C4-2B (cell line): ENCODE results near the gene ZBTB48.

Experiments used
- H3K27ac ChIP-seq: fragments of 450-650 bp; 2 replicates; pipeline ENCODE4 v1.5.1; 2017
- ZFX ChIP-seq: fragments of 450-650 bp; IDR thresholded peaks from 2 replicates; pipeline ENCODE4 v1.6.1; 2017
- TF ChIP-seq, protein P1 (sequence below): fragments of 450-650 bp; conservative IDR thresholded peaks from 2 replicates; pipeline ENCODE4 v1.5.1; 2017; ENCODE audit warnings: mild to moderate bottlenecking

ZBTB48 gene

DNA sequence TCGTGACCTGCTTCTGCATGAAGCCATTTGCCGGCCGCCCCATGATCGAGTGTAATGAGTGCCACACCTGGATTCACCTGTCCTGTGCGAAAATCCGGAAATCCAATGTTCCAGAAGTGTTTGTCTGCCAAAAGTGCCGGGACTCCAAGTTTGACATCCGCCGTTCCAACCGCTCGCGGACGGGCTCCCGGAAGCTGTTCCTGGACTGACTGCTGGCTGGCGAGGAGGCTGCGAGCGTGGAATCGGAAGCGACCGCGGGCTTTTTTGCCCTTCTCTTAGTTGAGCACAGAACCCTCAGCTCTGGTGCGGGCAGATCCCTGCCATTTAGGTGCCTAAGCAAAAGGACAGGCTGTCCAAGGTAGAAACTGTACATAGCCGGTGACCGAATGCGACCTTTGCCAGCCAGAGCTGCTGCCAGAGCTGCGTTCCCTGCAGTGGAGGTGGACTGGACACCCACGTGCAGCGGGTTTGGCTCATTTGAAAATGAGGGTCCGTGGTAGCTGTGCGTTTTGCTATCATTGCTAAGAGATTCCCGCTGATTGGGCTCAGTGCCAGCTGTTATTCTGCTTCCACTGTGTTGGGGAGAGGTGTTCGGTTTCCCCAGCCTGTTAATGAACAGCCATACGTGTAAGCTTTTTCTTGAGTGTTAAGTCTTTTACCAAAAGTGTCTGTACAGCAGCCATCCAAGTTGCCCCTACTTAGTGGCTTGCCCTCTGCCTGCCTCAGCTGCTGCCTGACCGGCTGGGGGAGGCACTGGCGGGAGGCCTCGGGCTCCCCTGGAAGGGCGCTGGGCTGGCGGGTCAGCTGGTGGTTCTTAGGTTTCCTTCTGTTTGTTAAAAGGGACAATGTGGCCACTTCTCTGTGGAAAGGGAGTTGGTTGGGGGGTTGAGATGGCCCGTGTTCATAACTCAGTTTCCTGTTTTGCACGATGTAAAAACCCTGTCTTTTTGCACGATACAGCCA, 41.9 kb downstream of the ZBTB48 start:
- TF ChIP-seq, protein P1, sequence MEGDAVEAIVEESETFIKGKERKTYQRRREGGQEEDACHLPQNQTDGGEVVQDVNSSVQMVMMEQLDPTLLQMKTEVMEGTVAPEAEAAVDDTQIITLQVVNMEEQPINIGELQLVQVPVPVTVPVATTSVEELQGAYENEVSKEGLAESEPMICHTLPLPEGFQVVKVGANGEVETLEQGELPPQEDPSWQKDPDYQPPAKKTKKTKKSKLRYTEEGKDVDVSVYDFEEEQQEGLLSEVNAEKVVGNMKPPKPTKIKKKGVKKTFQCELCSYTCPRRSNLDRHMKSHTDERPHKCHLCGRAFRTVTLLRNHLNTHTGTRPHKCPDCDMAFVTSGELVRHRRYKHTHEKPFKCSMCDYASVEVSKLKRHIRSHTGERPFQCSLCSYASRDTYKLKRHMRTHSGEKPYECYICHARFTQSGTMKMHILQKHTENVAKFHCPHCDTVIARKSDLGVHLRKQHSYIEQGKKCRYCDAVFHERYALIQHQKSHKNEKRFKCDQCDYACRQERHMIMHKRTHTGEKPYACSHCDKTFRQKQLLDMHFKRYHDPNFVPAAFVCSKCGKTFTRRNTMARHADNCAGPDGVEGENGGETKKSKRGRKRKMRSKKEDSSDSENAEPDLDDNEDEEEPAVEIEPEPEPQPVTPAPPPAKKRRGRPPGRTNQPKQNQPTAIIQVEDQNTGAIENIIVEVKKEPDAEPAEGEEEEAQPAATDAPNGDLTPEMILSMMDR: no peak
- TF ChIP-seq ZFX: no peak
- peak overlapping the region; percentile 85 for H3K27ac ChIP-seq

DNA sequence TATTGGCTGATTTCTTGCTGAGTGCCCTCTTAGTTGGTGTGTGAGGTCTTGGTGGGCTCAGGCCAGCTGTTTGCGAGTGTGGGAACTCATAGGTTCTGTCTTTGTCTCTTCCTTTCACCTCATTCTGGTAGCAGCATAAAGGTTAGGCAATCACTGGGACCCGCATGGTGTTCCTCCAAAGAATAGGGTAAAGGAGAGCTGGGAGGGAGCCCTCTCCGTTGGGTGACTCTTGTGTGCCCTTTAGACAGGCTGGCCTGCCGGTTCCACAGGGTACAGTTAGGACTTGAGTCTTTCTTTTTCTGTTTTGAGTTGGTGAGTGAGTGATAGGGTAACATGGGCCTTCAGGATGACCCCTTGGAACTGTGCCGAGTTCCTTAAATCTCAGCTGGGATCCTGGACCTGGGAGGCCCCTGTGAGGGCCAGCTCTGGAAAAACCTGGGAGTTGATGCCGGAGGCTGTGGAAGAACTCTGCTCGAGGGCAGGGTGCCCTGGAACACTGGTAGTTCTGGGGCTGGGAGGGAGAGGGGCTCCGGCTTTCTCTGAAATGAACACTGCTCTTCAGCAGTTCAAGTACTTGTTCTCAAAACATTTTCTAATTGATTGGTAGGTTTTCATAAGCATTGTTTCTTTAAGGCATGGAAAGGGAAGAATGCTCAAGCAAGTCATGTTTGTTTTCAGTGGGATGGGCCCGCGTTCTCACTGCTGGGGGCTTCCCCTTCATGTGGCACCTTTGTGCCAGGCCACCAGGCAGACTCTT, 42.8 kb downstream of the ZBTB48 start:
- peak overlapping the region; percentile 85 for H3K27ac ChIP-seq
- no peak for TF ChIP-seq ZFX
- TF ChIP-seq, protein P1: no peak

DNA sequence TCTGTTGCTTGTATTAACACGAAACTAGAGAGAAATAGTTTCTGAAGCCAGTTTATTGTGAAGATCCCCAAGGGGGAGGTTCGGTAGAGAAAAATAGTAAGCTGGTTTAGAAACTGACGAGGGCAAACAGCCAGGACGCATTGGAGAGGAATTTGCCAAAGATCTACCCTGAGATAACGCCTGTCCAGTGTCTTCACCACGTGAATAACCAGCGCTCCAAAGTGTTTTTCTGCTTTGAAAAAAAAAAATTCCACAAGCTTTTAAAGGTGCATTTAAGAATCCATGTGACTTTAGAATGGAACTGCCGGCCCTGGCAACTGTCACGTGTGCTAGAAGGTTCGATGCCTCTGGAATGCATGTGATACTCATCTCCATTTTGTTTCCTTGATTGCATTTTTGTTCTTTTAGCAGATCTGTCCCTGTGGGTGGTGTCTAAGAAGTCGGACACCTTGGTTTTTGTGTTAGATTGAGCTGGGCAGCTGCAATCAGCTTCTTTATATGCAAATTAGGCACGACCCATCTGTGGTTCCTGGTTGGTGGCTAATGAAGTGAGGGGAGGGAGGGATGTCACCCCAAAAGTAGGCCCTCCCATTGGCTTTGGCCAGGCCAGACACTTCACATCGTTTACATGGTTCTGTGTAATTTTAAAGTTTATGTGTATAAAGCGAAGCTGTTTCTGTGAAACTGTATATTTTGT, 43.6 kb downstream of the ZBTB48 start:
- peak overlapping the region; percentile 85 for H3K27ac ChIP-seq
- no peak for TF ChIP-seq ZFX
- TF ChIP-seq, protein P1: no peak

DNA sequence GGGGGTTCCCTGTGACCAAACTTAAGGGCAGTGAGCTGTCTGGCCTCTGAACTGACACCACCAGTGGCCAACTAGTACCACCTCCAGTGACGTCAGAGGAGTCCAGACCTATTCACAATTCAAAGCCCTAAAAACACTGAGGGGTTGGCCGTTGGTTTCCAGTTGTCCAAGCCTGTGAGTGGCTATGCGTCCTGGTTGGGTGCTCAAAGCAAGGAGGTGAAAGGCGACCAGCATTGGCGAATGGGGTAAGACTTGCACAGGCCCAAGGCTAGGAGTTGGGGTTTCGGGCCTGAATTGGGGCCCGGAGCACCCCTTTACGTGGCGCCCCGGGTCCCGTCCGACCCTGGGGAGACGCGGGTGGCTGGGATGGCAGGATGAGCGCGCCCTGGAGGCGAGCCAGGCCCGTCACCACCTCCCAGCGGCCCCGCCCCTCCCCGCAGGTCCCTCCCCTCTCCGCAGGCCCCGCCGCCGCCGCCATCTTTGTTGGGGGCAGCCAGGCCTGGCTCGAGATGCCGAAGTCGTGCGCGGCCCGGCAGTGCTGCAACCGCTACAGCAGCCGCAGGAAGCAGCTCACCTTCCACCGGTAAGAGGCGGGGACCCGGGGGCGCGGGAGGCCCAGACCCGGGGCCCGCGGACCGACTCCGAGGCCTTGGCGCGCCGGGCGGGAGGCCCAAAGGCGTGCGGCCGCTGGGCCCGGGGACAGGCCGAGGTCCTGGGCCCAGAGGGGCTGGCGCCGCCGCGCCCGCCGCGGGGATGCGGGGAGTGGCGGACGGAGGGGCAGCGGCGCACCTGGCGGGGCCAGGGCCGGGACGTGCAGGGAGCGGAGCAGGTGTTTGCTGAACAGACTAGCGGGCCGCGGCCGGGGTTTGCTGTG, 45.2 kb downstream of the ZBTB48 start, which contains the start of gene THAP3:
Gene THAP3 (plus strand): TSS at position 159 of the 874 bp plus-strand sequence. CDS start 351 bp downstream, at position 510.
- peak within 1 kb of the TSS; percentile 85 for H3K27ac ChIP-seq
- TF ChIP-seq, protein P1: no peak
- peak; percentile 100 for TF ChIP-seq ZFX

DNA sequence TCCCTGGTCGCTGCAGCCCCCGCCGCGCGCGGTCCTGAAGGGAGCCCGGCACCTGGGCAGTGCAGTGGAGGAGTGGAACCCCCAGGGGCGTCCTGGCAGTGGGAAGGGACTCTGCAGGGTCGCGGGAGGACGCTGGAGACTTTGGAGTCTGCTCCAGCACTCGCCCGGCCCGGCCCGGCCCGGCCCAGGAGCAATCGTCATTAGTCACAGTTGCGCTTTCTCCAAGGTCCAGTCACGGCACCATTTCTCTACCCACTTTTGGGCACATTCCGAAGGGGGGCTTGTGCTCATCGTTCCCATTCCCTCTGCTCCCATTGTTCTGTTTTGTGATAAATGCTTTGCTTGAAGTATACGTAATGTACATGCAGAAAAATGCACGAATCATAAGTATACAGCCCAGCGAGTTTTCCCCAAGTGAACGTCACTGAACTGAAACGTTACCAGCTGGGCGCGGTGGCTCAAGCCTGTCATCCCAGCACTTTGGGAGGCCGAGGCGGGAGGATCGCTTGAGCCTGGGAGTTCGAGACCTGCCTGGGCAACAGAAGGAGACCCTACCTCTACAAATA, 45.9 kb downstream of the ZBTB48 start:
- H3K27ac ChIP-seq: peak overlapping the region; percentile 85
- peak; percentile 99; the same call in 1 of the 2 replicates for TF ChIP-seq ZFX
- TF ChIP-seq, protein P1: no peak

DNA sequence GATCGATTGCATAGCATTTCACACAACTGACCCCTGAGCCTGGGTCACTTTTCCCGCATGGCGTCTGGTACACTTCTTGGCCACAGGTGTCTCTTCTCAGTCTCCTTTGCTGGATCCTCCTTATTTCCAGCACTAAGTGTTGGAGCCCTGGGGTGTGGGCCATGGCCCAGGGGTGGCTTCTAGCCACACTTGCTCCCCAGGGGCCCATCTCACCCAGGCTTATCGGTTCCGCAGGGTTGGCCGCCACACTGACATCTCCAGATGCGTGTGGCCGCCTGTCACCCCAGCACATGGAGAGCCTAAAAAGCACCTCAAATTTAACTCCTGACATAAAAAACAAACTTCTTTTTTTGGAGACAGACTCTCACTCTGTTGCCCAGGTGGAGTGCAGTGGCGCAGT, 47.2 kb downstream of the ZBTB48 start:
- TF ChIP-seq ZFX: no peak
- TF ChIP-seq, protein P1: no peak
- no peak overlapping the region for H3K27ac ChIP-seq
